Heart right ventricle (tissue), 16 donors: Measurements from ENCODE around the gene SULF2. TPM values are rescaled to one million over a fixed set of nuclear protein-coding genes. Genes with fewer than 3 reads are reported as not detected.

ENCODE experiments used
- ATAC-seq, 8 donors: fragments of 200-7000 bp; cut with Tn5 transposase; one replicate each; pipeline ENCODE4 v1.9.1; 2020; ENCODE audit warnings: mild to moderate bottlenecking in 8 of 8, moderate library complexity in 8 of 8, moderate number of reproducible peaks in 1 of 8
- DNase-seq, 2 donors: peaks; one replicate each; pipeline ENCODE4 v3.0.0-alpha.2; 2020
- H3K27ac ChIP-seq, 10 donors: fragments of 200-600 bp; sonication (generic) in 2 of 10; one replicate each; pipeline versions ENCODE4 v1.5.0 to v1.8.0; 2020 to 2022; ENCODE audit warnings: mild to moderate bottlenecking in 3 of 10
- H3K27me3 ChIP-seq, 7 donors: fragments of 200-600 bp; one replicate each; pipeline ENCODE4 v1.8.0; 2021 to 2022; ENCODE audit warnings: mild to moderate bottlenecking in 2 of 7
- H3K36me3 ChIP-seq, 9 donors: fragments of 200-600 bp; sonication (generic) in 1 of 9; one replicate each; pipeline versions ENCODE4 v1.5.0 to v1.8.0; 2020 to 2022; ENCODE audit warnings: mild to moderate bottlenecking in 2 of 9
- H3K4me1 ChIP-seq, 9 donors: fragments of 200-600 bp; sonication (generic) in 1 of 9; one replicate each; pipeline versions ENCODE4 v1.5.0 to v1.8.0; 2020 to 2022; ENCODE audit warnings: mild to moderate bottlenecking in 4 of 9
- H3K4me3 ChIP-seq, 10 donors: fragments of 200-600 bp; sonication (generic) in 2 of 10; one replicate each; pipeline versions ENCODE4 v1.5.0 to v1.8.0; 2020 to 2022; ENCODE audit warnings: mild to moderate bottlenecking in 7 of 10, moderate library complexity in 2 of 10
- H3K9me3 ChIP-seq, 11 donors: fragments of 200-600 bp in 10 of 11; sonication (generic) in 2 of 11; one replicate each; pipeline versions ENCODE4 v1.5.0 to v1.8.0; 2013 to 2022; ENCODE audit warnings: mild to moderate bottlenecking in 2 of 11, control low read depth in 1 of 11, moderate library complexity in 1 of 11
- CTCF ChIP-seq, 9 donors: fragments of 200-600 bp; sonication (generic) in 2 of 9; IDR thresholded peaks; one replicate each; pipeline versions ENCODE4 v1.5.0 to v1.8.0; 2021 to 2022; ENCODE audit warnings: antibody characterized with exemption in 9 of 9, mild to moderate bottlenecking in 5 of 9, moderate library complexity in 1 of 9
- WGBS, 2 donors: extraction: QIAGEN DNeasy Blood & Tissue Kit; methylation state at CpG; one replicate each; pipeline ENCODE4 v1.1.7; 2013; ENCODE audit warnings: inconsistent platforms in 1 of 2; 5-methylcytosine and 5-hydroxymethylcytosine counted together
- intact Hi-C, 10 donors: fragments of 100-400 bp; cut with DNase I; formaldehyde crosslinking; loops; one replicate each; pipeline versions ENCODE4 v1.11.1 to v1.14.2; 2022
- polyA plus RNA-seq, 2 donors: library from polyadenylated mRNA; stranded (reverse); fragments of 200-250 nt; gene quantifications; one replicate each; pipeline ENCODE4 v1.2.3, GENCODE V29; 2013
- total RNA-seq, 10 donors: library from RNA; stranded (reverse); fragmentation: NEBNext Ultra II Directional in 3 of 10; extraction: Animal tissue kit (Norgen Biotek cat#: 25700) in 3 of 10; gene quantifications; one replicate each; pipeline versions ENCODE4 v1.2.1 to v1.2.4, GENCODE V29; 2021 to 2023
- donor health status: Arrhythmogenic right ventricular cardiomyopathy.
- donor health status: ischemic (EF 13 %, LVEDD 7.1; RV severe dilation, severe dysfunction).
- donor health status: healthy with polysubstance abuse.
- donor health status: DM: no; HTN: yes; CAD: no.
- donor health status: DM: no; HTN: no; CAD: no.
- donor health status: ischemic (EF 25% LVEDD 6.9; RV normal size, moderate dysfunction).
- donor health status: ischemic (EF 25% LVEDD 5.7; RV mildly dilated, moderate dysfunction).
- donor health status: healthy.
- donor health status: DM: yes; HTN: yes; CAD: no.
- donor health status: Ischemic cardiomyopathy.
- donor health status: ischemic (EF 35%, LVEDD 5.7; RV mildly dilated, moderate dysfunction).
- donor health status: nonischemic (EF 11% LVEDD 7.7; RV severe dilation, severe dysfunction).
- donor health status: DM: yes; HTN: yes; CAD: no.
- donor health status: PGD.
- donor health status: ischemic (EF 29% LVEDD 5.4; RV normal size, mild dysfunction).
- donor health status: nonischemic (EF 23%, LVEDD 6.1; RV moderate dilation, normal function).

SULF2 gene
- total and polyA plus RNA-seq, 12 donors = 16.7 to 40.6 (median 26.4) TPM

- Histone ChIP-seq H3K4me1 (peaks cover 3 to 23% (median 12%) of the 10 kb centered on the region in 9 donors), H3K27me3 (no peaks in the 10 kb centered on the region), H3K27ac (no peak overlapping the region), H3K36me3 (peaks cover 0 to 86% (median 4%) of the 10 kb centered on the region in 9 donors), H3K4me3 (no peak overlapping the region), H3K9me3 (no peaks in the 10 kb centered on the region)
- DNase-seq (no peak), ATAC-seq (no peak)
- TF ChIP-seq CTCF (IDR thresholded peaks at IDR 0.05) = no peak
- 84 to 91% methylated on average over 12 of the region's 12 CpGs for WGBS, 2 donors
- intact Hi-C loops = loop anchor here in 5 of 10 donors (1.0 to 5.0 kb wide), 3 partner anchors 121 to 961 kb away; no protein-coding TSS in a partner anchor
Observed at GRCh38 chr20:47660983-47661700, 124.1 kb downstream of the SULF2 start.

GRCh38 chr20:47660602-47660905 is 124.7 kb downstream of the SULF2 start:
- intact Hi-C loops = loop anchor here in 5 of 10 donors (5.0 kb wide), 2 partner anchors 122 to 962 kb away; no protein-coding TSS in a partner anchor
- no peak for ATAC-seq
- peaks cover 3 to 23% (median 12%) of the 10 kb centered on the region in 9 donors for H3K4me1 ChIP-seq
- 79 to 87% methylated on average over 2 of the region's 2 CpGs for WGBS, 2 donors
- TF ChIP-seq CTCF (IDR thresholded peaks at IDR 0.05) = no peak
- H3K9me3 ChIP-seq = no peaks in the 10 kb centered on the region
- peak overlapping the region in 1 of 10 donors; percentile 21 for H3K27ac ChIP-seq
- DNase-seq = no peak
- no peaks in the 10 kb centered on the region for H3K27me3 ChIP-seq
- peaks cover 0 to 86% (median 7%) of the 10 kb centered on the region in 9 donors for H3K36me3 ChIP-seq
- no peak overlapping the region for H3K4me3 ChIP-seq

- H3K27ac ChIP-seq = peak overlapping the region in 1 of 10 donors; percentile 21
- H3K4me1 ChIP-seq = peaks cover 3 to 23% (median 12%) of the 10 kb centered on the region in 9 donors
- DNase-seq (no peak), ATAC-seq (no peak)
- no peak for TF ChIP-seq CTCF (IDR thresholded peaks at IDR 0.05)
- no peaks in the 10 kb centered on the region for H3K27me3 ChIP-seq
- H3K9me3 ChIP-seq = no peaks in the 10 kb centered on the region
- WGBS, 2 donors = 46 to 52% methylated on average over 7 of the region's 7 CpGs
- intact Hi-C loops = loop anchor here in 5 of 10 donors (5.0 kb wide), 2 partner anchors 122 to 962 kb away; no protein-coding TSS in a partner anchor
- no peak overlapping the region for H3K4me3 ChIP-seq
- peaks cover 0 to 88% (median 12%) of the 10 kb centered on the region in 9 donors for H3K36me3 ChIP-seq
Observed at GRCh38 chr20:47659904-47660601, 125.2 kb downstream of the SULF2 start.

GRCh38 chr20:47656318-47656717 is 129.0 kb downstream of the SULF2 start:
- Histone ChIP-seq H3K36me3 (peaks cover 0 to 100% (median 41%) of the 10 kb centered on the region in 9 donors), H3K27me3 (no peaks in the 10 kb centered on the region), H3K4me3 (no peak overlapping the region), H3K9me3 (no peaks in the 10 kb centered on the region), H3K27ac (no peak overlapping the region), H3K4me1 (peaks cover 0 to 13% (median 6%) of the 10 kb centered on the region in 9 donors)
- intact Hi-C loops = no loop called here
- 81 to 93% methylated on average over 2 of the region's 2 CpGs for WGBS, 2 donors
- DNase-seq (no peak), ATAC-seq (no peak)
- TF ChIP-seq CTCF (IDR thresholded peaks at IDR 0.05) = no peak
